ENCODE measurements around the gene ZBTB40. TPM values are rescaled to one million over a fixed set of nuclear protein-coding genes. Genes with fewer than 3 reads are reported as not detected.

Gene ZBTB40
- total RNA-seq, 1 donor from 2014 or later, result 15.3 TPM

GRCh38 chr1:22410401-22410800 lies 41.2 kb upstream of the ZBTB40 start:
- FAIRE-seq (no peak), DNase-seq (ENCODE audit: low read depth) (no peak)
- TF ChIP-seq EZH2 (IDR thresholded peaks at IDR 0.05; ENCODE audit: insufficient read depth, low read length) (no peak), CTCF (IDR thresholded peaks at IDR 0.05; ENCODE audit: insufficient read depth, low read depth, low read length) (no peak)
- Histone ChIP-seq H3K9me3 (ENCODE audit: insufficient read depth, low read depth, low read length) (no peaks in the 10 kb centered on the region), H4K20me1 (ENCODE audit: insufficient read depth, low read length) (no peaks in the 10 kb centered on the region), H3K4me2 (ENCODE audit: low read length) (no peak overlapping the region), H3K79me2 (ENCODE audit: insufficient read depth, low read length) (no peaks in the 10 kb centered on the region), H3K9ac (ENCODE audit: low read length) (no peak overlapping the region), H3K4me1 (ENCODE audit: insufficient read depth, low read length) (peaks cover 5% of the 10 kb centered on the region), H3K4me3 (ENCODE audit: insufficient read depth, low read depth, low read length) (no peak overlapping the region), H3K27ac (ENCODE audit: low read depth, low read length) (no peak overlapping the region), H3K36me3 (ENCODE audit: insufficient read depth, low read length) (no peaks in the 10 kb centered on the region), H2AFZ (ENCODE audit: low read depth, low read length) (no peak overlapping the region), H3K27me3 (ENCODE audit: insufficient read depth, low read length) (no peaks in the 10 kb centered on the region)
- Mint-ChIP-seq H3K4me1 (ENCODE audit: low read depth, unreplicated experiment) (peaks cover 40% of the 10 kb centered on the region), H3K9me3 (ENCODE audit: unreplicated experiment) (no peaks in the 10 kb centered on the region), H3K27me3 (ENCODE audit: low read depth, unreplicated experiment) (peaks cover 5% of the 10 kb centered on the region), H3K27ac (ENCODE audit: unreplicated experiment) (no peak overlapping the region), H3K36me3 (ENCODE audit: low read depth, unreplicated experiment) (no peaks in the 10 kb centered on the region), H3K4me3 (ENCODE audit: unreplicated experiment) (no peak overlapping the region)

- Histone ChIP-seq H4K20me1 (ENCODE audit: insufficient read depth, low read length) (no peaks in the 10 kb centered on the region), H2AFZ (ENCODE audit: low read depth, low read length) (no peak overlapping the region), H3K4me3 (ENCODE audit: insufficient read depth, low read depth, low read length) (no peak overlapping the region), H3K27me3 (ENCODE audit: insufficient read depth, low read length) (no peaks in the 10 kb centered on the region), H3K36me3 (ENCODE audit: insufficient read depth, low read length) (no peaks in the 10 kb centered on the region), H3K4me1 (ENCODE audit: insufficient read depth, low read length) (peaks cover 5% of the 10 kb centered on the region), H3K4me2 (ENCODE audit: low read length) (no peak overlapping the region), H3K9ac (ENCODE audit: low read length) (no peak overlapping the region), H3K9me3 (ENCODE audit: insufficient read depth, low read depth, low read length) (no peaks in the 10 kb centered on the region), H3K79me2 (ENCODE audit: insufficient read depth, low read length) (no peaks in the 10 kb centered on the region), H3K27ac (ENCODE audit: low read depth, low read length) (no peak overlapping the region)
- Mint-ChIP-seq H3K27ac (ENCODE audit: unreplicated experiment) (no peak overlapping the region), H3K36me3 (ENCODE audit: low read depth, unreplicated experiment) (no peaks in the 10 kb centered on the region), H3K9me3 (ENCODE audit: unreplicated experiment) (no peaks in the 10 kb centered on the region), H3K27me3 (ENCODE audit: low read depth, unreplicated experiment) (peaks cover 7% of the 10 kb centered on the region), H3K4me3 (ENCODE audit: unreplicated experiment) (no peak overlapping the region), H3K4me1 (ENCODE audit: low read depth, unreplicated experiment) (peaks cover 40% of the 10 kb centered on the region)
- no peak for FAIRE-seq
- TF ChIP-seq EZH2 (IDR thresholded peaks at IDR 0.05; ENCODE audit: insufficient read depth, low read length), result no peak
- TF ChIP-seq CTCF (IDR thresholded peaks at IDR 0.05; ENCODE audit: insufficient read depth, low read depth, low read length), result no peak
- no peak for DNase-seq (ENCODE audit: low read depth)
These were observed 40.6 kb upstream of the ZBTB40 start for GRCh38 chr1:22410928-22411495.

GRCh38 chr1:22411589-22411988 lies 40.1 kb upstream of the ZBTB40 start:
- Mint-ChIP-seq H3K9me3 (ENCODE audit: unreplicated experiment) (no peaks in the 10 kb centered on the region), H3K27me3 (ENCODE audit: low read depth, unreplicated experiment) (peaks cover 7% of the 10 kb centered on the region), H3K4me3 (ENCODE audit: unreplicated experiment) (no peak overlapping the region), H3K27ac (ENCODE audit: unreplicated experiment) (no peak overlapping the region), H3K36me3 (ENCODE audit: low read depth, unreplicated experiment) (no peaks in the 10 kb centered on the region), H3K4me1 (ENCODE audit: low read depth, unreplicated experiment) (peaks cover 40% of the 10 kb centered on the region)
- Histone ChIP-seq H3K36me3 (ENCODE audit: insufficient read depth, low read length) (no peaks in the 10 kb centered on the region), H3K9me3 (ENCODE audit: insufficient read depth, low read depth, low read length) (no peaks in the 10 kb centered on the region), H3K79me2 (ENCODE audit: insufficient read depth, low read length) (no peaks in the 10 kb centered on the region), H3K4me1 (ENCODE audit: insufficient read depth, low read length) (peaks cover 5% of the 10 kb centered on the region), H3K27me3 (ENCODE audit: insufficient read depth, low read length) (no peaks in the 10 kb centered on the region), H3K9ac (ENCODE audit: low read length) (no peak overlapping the region), H3K4me2 (ENCODE audit: low read length) (no peak overlapping the region), H3K27ac (ENCODE audit: low read depth, low read length) (no peak overlapping the region), H2AFZ (ENCODE audit: low read depth, low read length) (no peak overlapping the region), H3K4me3 (ENCODE audit: insufficient read depth, low read depth, low read length) (no peak overlapping the region), H4K20me1 (ENCODE audit: insufficient read depth, low read length) (no peaks in the 10 kb centered on the region)
- no peak for FAIRE-seq
- TF ChIP-seq EZH2 (IDR thresholded peaks at IDR 0.05; ENCODE audit: insufficient read depth, low read length) (no peak), CTCF (IDR thresholded peaks at IDR 0.05; ENCODE audit: insufficient read depth, low read depth, low read length) (no peak)
- no peak for DNase-seq (ENCODE audit: low read depth)

Data from astrocyte (in vitro differentiated cells and primary cell).